Fibroblast of mammary gland (primary cell): ENCODE measurements around the gene APIP.
"Not testable (repeated sequence)": the region's sequence is repeated elsewhere in the genome, so short reads cannot be mapped to it uniquely, and the experiment has no call there.

Experiments
- DNase-seq: peaks from one replicate; pipeline ENCODE4 v3.0.0-alpha.2; 2010; ENCODE audit warnings: low read depth
- H3K4me3 ChIP-seq: 2 replicates; pipeline ENCODE4 v1.5.1; 2011; ENCODE audit warnings: low read depth, mild to moderate bottlenecking, low read length, moderate library complexity; ENCODE audit not compliant: control insufficient read depth
- TF ChIP-seq, protein P1 (sequence below): conservative IDR thresholded peaks from 2 replicates; pipeline ENCODE4 v1.5.1; 2011; ENCODE audit warnings: low read depth, low read length, inconsistent platforms; ENCODE audit not compliant: control insufficient read depth, insufficient read depth

APIP gene

DNA sequence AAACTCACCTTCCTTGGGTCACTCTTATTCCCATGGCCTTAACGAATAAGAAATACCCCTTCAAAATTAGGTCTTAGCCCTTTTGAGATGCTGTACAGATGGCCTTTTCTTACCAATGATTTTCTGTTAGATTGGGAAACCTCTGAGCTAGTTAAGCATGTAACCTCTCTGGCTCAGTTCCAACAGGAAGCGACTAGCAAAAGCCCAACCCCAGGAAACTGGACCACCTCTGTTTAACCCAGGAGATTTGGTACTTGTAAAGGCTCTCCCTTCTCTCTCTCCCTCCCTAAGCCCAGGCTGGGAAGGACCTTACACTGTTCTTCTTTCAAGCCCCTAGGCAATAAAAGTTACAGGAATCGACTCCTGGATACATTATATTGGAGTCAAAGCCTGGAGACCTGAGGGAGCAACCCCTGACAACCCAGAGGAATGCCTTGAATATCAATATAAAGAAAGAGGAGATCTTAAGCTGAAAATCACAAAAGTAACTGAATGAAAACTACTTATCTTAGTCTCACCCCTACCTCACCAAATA is 11.7 kb downstream of the APIP start:
- TF ChIP-seq, protein P1, sequence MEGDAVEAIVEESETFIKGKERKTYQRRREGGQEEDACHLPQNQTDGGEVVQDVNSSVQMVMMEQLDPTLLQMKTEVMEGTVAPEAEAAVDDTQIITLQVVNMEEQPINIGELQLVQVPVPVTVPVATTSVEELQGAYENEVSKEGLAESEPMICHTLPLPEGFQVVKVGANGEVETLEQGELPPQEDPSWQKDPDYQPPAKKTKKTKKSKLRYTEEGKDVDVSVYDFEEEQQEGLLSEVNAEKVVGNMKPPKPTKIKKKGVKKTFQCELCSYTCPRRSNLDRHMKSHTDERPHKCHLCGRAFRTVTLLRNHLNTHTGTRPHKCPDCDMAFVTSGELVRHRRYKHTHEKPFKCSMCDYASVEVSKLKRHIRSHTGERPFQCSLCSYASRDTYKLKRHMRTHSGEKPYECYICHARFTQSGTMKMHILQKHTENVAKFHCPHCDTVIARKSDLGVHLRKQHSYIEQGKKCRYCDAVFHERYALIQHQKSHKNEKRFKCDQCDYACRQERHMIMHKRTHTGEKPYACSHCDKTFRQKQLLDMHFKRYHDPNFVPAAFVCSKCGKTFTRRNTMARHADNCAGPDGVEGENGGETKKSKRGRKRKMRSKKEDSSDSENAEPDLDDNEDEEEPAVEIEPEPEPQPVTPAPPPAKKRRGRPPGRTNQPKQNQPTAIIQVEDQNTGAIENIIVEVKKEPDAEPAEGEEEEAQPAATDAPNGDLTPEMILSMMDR: no peak
- H3K4me3 ChIP-seq: no peak overlapping the region
- no peak for DNase-seq

GRCh38 chr11:34899633-34900016 is 16.6 kb downstream of the APIP start:
- no peak overlapping the region for H3K4me3 ChIP-seq
- TF ChIP-seq, protein P1: no peak
- DNase-seq: no peak

DNA sequence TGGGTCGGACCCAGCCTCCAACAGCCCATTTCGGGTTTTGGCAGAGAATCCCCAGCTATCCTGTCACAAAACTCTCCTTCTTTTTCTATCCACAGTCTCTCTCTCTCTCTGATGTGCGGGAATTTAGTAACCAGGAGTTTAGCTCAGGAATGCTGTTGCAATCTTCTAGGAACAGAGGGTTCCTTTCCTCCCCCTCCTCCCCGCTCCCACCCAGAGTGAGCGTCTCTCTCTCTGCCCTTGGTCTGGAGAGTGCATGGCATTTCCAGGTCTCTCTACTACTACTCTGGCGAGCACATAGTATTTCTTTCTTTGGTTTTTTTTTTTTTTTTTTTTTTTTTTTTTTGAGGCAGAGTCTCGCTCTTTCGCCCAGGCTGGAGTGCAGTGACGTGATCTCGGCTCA is 17.7 kb downstream of the APIP start:
- no peak for DNase-seq
- TF ChIP-seq, protein P1: no peak
- no peak overlapping the region for H3K4me3 ChIP-seq

DNA sequence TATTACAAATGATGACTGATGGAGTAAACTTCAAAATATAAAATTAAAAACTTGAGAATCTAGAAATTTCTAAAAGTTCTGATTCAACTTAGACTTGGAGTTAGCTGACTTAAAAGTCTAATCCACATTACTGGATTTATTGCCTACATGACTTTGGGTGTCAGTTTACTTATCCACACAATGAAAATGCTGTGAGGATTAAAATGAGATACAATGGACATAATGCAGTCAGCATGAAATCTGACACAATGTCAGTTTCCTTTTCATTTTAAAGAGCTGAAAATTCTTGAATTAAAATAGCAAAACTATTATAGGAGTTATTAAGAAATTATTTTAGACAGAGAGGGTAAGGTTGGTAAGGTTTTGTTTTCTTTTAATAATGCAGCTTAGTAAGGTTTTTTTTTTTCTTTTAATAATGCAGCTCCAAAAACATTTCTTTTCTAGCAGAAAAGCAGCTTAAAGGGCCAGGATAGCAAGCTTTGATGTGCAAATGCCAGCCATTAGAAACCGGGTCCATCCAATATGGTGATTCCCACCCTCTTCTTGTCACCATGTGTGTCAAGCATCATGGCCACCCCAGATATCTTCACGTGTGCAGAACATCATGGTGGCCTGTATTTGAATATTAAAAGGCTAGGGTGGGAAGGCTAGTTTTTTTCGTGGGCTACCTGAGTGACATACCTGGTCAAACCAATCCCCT is 18.9 kb downstream of the APIP start:
- TF ChIP-seq, protein P1: no peak
- no peak for DNase-seq
- no peak overlapping the region for H3K4me3 ChIP-seq

DNA sequence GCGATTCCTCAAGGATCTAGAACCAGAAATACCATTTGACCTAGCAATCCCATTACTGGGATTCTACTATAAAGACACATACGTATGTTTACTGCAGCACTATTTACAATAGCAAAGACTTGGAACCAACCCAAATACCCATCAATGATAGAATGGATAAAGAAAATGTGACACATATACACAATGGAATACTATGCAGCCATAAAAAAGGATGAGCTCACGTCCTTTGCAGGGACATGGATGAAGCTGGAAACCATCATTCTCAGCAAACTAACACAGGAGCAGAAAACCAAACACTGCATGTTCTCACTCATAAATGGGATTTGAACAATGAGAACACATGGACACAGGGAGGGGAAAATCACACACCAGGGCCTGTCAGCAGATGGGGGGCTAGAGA is 20.0 kb downstream of the APIP start:
- DNase-seq: not testable (repeated sequence)

DNA sequence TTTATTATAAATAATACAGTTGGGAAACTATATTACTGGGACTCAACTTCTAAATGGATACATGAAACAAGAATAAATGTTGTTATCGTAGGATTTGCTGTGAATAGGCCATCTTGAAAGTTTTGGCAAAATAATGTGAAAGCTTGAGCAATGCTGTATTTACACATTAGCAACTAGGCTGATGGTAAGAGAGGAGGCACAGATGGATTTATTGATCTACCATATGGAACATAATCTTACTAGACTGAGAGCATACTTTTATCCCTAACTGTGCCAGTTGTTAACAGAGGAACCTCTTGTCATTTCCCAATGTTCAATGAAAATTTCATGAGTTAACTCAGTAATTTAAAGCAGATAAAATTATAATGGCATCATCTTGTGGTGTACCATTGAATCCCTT is 22.8 kb downstream of the APIP start:
- DNase-seq: no peak
- TF ChIP-seq, protein P1: no peak

More for the DNA sequence above, 20.0 kb downstream of the APIP start:
- not testable (repeated sequence) for H3K4me3 ChIP-seq

GRCh38 chr11:34891611-34892010 is 24.6 kb downstream of the APIP start:
- no peak for DNase-seq
- H3K4me3 ChIP-seq: no peak overlapping the region
- TF ChIP-seq, protein P1: no peak

More for the DNA sequence above, 22.8 kb downstream of the APIP start:
- H3K4me3 ChIP-seq: no peak overlapping the region
